MCF 10A (cell line): ENCODE data around the gene IGFBPL1. TPM values are rescaled to one million over a fixed set of nuclear protein-coding genes. Genes with fewer than 3 reads are reported as not detected.
"Not testable (repeated sequence)": the region's sequence is repeated elsewhere in the genome, so short reads cannot be mapped to it uniquely, and the experiment has no call there.

Experiments used
- BruUV-seq: library from RNA; stranded (reverse); fragments of 400-500 nt; replicated peaks from 2 replicates; lab custom pipeline; 2021; lab: Mats Ljungman, UMichigan
- CTCF ChIA-PET: fragments of 300-600 bp; sonication (Branson Sonifier 250); formaldehyde crosslinking; extraction: SDS; loops from one replicate; lab custom pipeline; 2021; ENCODE audit warnings: antibody characterized with exemption, inconsistent platforms; lab: Yijun Ruan, JAX
- POLR2A ChIA-PET: fragments of 300-600, 350-650 bp; sonication (Branson Sonifier 250); formaldehyde crosslinking; extraction: SDS; loops from one replicate; lab custom pipeline; 2020; ENCODE audit warnings: antibody characterized with exemption, inconsistent platforms; lab: Yijun Ruan, JAX
- DNase-seq: peaks from one replicate; pipeline ENCODE4 v3.0.0-alpha.2; 2018; ENCODE audit not compliant: unreplicated experiment
- H3K27ac Mint-ChIP-seq: one replicate; pipeline ENCODE4 v1.8.0; 2022; ENCODE audit warnings: mild to moderate bottlenecking, low read depth, mixed read lengths; ENCODE audit not compliant: unreplicated experiment
- H3K27me3 Mint-ChIP-seq: one replicate; pipeline ENCODE4 v1.8.0; 2022; ENCODE audit warnings: mixed read lengths; ENCODE audit not compliant: insufficient read depth, unreplicated experiment
- H3K36me3 Mint-ChIP-seq: one replicate; pipeline ENCODE4 v1.8.0; 2022; ENCODE audit warnings: mild to moderate bottlenecking, moderate library complexity, mixed read lengths; ENCODE audit not compliant: insufficient read depth, unreplicated experiment
- H3K4me1 Mint-ChIP-seq: one replicate; pipeline ENCODE4 v1.8.0; 2022; ENCODE audit warnings: mixed read lengths; ENCODE audit not compliant: insufficient read depth, unreplicated experiment
- H3K4me3 Mint-ChIP-seq: one replicate; pipeline ENCODE4 v1.8.0; 2022; ENCODE audit warnings: mild to moderate bottlenecking, moderate library complexity, mixed read lengths; ENCODE audit not compliant: unreplicated experiment
- H3K9me3 Mint-ChIP-seq: one replicate; pipeline ENCODE4 v1.8.0; 2022; ENCODE audit warnings: mixed read lengths; ENCODE audit not compliant: unreplicated experiment
- CTCF ChIP-seq: fragments of 200-600 bp; IDR thresholded peaks from one replicate; pipeline ENCODE4 v1.8.0; 2022; ENCODE audit warnings: antibody characterized with exemption, mild to moderate bottlenecking; ENCODE audit not compliant: unreplicated experiment
- intact Hi-C: fragments of 100-400 bp; cut with micrococcal nuclease; formaldehyde crosslinking; loops from 2 replicates; pipeline ENCODE4 v1.14.1; 2022
- total RNA-seq: library from RNA; stranded (reverse); gene quantifications from 2 replicates; pipeline ENCODE4 v1.2.3, GENCODE V29; 2022

IGFBPL1 gene
- total RNA-seq, 1 experiment from 2014 or later = not detected

DNA sequence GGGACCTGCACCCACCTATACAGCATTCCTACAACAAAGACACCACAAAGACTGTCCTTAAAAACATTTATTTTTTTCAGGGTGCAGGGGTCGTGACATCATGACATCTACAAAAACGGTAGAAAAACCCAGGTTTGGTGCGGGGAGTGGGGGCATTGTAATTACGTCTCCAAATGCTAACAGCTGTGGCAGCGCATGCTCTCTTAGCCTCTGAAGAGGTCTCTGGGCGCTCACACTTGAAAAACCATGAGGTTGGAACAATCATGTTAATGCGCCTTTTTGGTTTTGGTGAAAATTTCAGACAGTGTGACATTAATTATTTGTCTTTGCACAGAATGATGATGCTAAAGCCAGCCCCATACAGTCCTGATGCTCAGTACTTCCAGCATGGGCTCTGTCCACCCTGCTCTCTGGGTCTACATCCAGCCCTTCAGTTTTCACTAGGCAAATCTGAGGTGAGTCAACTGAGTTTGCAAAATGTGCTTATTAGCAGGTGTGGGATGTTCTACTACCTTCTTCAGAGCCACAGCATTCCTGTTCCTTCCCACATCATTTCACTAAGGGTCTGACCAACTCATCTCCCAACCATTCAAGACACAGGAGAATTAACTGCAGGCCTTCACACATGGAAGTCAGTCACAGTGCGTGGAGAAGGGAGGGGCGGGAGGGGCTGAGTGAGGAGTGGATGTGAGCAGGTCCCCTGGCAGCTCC, 17.6 kb downstream of the IGFBPL1 start:
- H3K9me3 Mint-ChIP-seq = no peaks in the 10 kb centered on the region
- intact Hi-C loops = no loop called here
- no peak overlapping the region for H3K27ac Mint-ChIP-seq
- peaks cover 58% of the 10 kb centered on the region for H3K27me3 Mint-ChIP-seq
- no peak for TF ChIP-seq CTCF
- no peaks in the 10 kb centered on the region for H3K4me1 Mint-ChIP-seq
- ChIA-PET POLR2A (no interaction called here), CTCF (no interaction called here)
- DNase-seq = no peak
- peaks cover 6% of the 10 kb centered on the region for H3K36me3 Mint-ChIP-seq
- no TSS peak for BruUV-seq
- H3K4me3 Mint-ChIP-seq = no peak overlapping the region

DNA sequence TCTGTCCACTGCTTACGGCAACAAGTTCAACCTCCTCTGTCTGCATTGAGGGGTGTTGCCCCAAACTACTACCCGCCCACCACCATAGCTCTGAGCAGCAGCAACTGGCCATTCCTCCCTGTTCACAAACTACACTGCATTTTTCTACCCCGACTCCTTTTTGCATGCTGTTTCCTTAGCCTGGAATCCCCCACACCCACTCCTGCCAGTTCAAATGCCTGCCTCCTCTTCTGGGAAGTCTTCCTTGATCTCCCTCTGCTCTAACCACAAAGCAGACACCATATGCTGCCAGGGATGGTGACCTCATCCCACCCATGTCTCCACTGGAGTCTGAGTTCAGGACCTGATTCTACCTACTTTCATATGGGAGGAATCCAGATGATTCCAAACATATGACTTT, 18.5 kb downstream of the IGFBPL1 start:
- no TSS peak for BruUV-seq
- POLR2A ChIA-PET = no interaction called here
- CTCF ChIA-PET = no interaction called here
- no peak for TF ChIP-seq CTCF
- peaks cover 6% of the 10 kb centered on the region for H3K36me3 Mint-ChIP-seq
- H3K27me3 Mint-ChIP-seq = peaks cover 51% of the 10 kb centered on the region
- DNase-seq = no peak
- H3K27ac Mint-ChIP-seq = no peak overlapping the region
- intact Hi-C loops = no loop called here
- H3K4me1 Mint-ChIP-seq = no peaks in the 10 kb centered on the region
- no peak overlapping the region for H3K4me3 Mint-ChIP-seq
- H3K9me3 Mint-ChIP-seq = no peaks in the 10 kb centered on the region

GRCh38 chr9:38404314-38404713, 19.9 kb downstream of the IGFBPL1 start:
- BruUV-seq = no TSS peak
- TF ChIP-seq CTCF = no peak
- Mint-ChIP-seq H3K27ac (no peak overlapping the region), H3K27me3 (peaks cover 51% of the 10 kb centered on the region), H3K36me3 (peaks cover 10% of the 10 kb centered on the region), H3K9me3 (no peaks in the 10 kb centered on the region), H3K4me1 (no peaks in the 10 kb centered on the region), H3K4me3 (no peak overlapping the region)
- CTCF ChIA-PET = interaction anchor here (0.6 to 1.2 kb wide), 6 partner anchors 12 to 1372 kb away, joined by 3 to 4 read pairs (median 4); no protein-coding TSS in a partner anchor
- POLR2A ChIA-PET = no interaction called here
- DNase-seq = no peak
- intact Hi-C loops = no loop called here

DNA sequence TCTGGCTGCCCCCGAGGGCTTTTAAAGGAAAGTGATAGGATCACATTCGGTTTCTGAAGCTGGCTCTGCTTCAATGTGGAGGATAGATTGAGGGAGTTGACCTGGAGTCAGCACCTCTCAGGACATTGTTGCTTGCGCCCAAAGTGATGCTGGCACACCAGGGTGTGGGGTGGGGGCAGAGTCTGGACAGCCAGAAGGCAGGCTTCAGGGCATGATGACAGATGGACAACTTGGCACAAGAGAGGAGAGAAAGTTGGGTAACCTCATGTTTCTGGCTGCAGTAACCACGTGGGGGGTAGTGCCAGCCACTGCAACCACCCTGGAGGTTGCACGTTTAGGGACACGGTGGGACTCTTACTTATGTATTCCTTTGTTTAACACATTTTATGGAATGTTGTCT, 22.3 kb downstream of the IGFBPL1 start:
- intact Hi-C loops = no loop called here
- no TSS peak for BruUV-seq

DNA sequence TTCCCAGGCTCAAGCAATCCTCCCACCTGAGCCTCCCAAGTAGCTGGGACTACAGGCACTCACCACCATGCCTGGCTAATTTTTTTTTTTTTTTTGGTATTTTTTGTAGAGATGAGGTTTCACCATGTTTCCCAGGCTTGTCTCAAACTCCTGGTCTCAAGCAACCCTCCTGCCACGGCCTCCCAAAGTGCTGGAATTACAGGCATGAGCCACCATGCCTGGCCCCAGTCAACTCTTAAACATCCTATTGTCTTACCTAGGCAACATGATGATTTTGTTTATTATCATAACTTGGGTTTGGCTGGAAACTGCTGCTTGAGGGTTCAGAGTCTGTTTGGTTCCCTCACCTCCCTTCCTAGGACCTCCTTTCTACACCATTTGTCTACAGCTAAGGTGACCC, 25.1 kb downstream of the IGFBPL1 start:
- H3K27me3 Mint-ChIP-seq = peaks cover 27% of the 10 kb centered on the region
- H3K9me3 Mint-ChIP-seq, BruUV-seq, intact Hi-C loops, H3K4me1 Mint-ChIP-seq, DNase-seq, POLR2A ChIA-PET, H3K4me3 Mint-ChIP-seq: not testable (repeated sequence)
- peak overlapping the region; percentile 52 for H3K27ac Mint-ChIP-seq
- CTCF ChIA-PET = interaction anchor here (0.6 to 3.4 kb wide), 8 partner anchors 10 to 655 kb away, joined by 3 to 32 read pairs (median 4); no protein-coding TSS in a partner anchor
- H3K36me3 Mint-ChIP-seq = peaks cover 45% of the 10 kb centered on the region

More for the DNA sequence above, 22.3 kb downstream of the IGFBPL1 start:
- no peak for DNase-seq
- Mint-ChIP-seq H3K4me3 (no peak overlapping the region), H3K36me3 (peaks cover 28% of the 10 kb centered on the region), H3K9me3 (no peaks in the 10 kb centered on the region), H3K27me3 (peaks cover 51% of the 10 kb centered on the region), H3K4me1 (no peaks in the 10 kb centered on the region), H3K27ac (no peak overlapping the region)
- CTCF ChIA-PET = interaction anchor here (0.8 to 3.4 kb wide), 9 partner anchors 10 to 500 kb away, joined by 3 to 32 read pairs (median 8); no protein-coding TSS in a partner anchor
- POLR2A ChIA-PET = no interaction called here
- no peak for TF ChIP-seq CTCF
